ENCODE data around the gene MRE11. TPM values are rescaled to one million over a fixed set of nuclear protein-coding genes. Genes with fewer than 3 reads are reported as not detected.

Gene MRE11
- polyA plus RNA-seq, 1 experiment: 10.3 TPM

DNA sequence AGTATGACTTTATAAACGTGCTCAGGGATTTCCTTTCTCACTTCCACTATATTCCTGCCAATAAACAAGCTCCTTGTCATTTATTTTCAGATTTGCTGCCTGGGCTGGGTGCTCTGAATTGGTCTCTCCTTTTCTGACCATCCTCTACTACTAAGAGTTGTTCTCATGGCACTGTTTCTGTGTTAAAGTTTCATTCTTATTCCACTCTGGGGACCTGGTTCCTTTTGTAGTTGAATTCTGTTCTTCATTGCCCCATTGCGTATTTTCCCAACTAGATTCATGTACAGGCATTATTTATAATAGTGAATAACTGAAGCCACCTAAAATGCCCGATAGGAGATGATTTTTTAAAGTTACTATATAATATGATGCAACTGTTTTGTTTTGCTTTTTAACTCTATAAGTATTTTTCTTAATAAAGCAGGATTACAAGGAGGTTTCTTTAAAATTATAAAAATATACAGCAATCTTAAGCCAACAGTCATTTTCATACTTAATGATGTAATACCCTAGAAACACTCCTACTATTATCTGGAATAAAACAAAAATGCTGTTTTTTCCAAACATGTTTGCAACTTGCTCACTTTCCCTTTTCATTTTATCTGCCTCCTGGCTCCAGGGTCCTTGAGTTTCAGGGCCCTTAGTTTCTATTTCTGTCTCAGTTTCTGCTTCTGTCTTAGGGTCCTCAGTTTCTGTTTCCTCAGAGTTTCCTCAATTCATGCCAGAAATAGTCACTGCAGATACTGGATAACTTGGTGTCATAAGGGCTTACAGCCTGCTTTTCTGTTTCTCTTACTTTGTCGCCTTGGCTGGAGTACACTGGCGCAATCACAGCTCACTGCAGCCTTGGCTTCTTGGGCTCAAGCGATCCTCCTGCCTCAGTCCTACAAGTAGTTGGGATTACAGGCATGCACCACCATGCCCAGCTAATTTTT, 40.3 kb upstream of the MRE11 start:
- no peak overlapping the region for H3K27ac ChIP-seq (ENCODE audit: low read depth, low read length)
- no peaks in the 10 kb centered on the region for H3K9me3 ChIP-seq (ENCODE audit: control insufficient read depth, insufficient read depth, low read length)
- TF ChIP-seq, protein P1, sequence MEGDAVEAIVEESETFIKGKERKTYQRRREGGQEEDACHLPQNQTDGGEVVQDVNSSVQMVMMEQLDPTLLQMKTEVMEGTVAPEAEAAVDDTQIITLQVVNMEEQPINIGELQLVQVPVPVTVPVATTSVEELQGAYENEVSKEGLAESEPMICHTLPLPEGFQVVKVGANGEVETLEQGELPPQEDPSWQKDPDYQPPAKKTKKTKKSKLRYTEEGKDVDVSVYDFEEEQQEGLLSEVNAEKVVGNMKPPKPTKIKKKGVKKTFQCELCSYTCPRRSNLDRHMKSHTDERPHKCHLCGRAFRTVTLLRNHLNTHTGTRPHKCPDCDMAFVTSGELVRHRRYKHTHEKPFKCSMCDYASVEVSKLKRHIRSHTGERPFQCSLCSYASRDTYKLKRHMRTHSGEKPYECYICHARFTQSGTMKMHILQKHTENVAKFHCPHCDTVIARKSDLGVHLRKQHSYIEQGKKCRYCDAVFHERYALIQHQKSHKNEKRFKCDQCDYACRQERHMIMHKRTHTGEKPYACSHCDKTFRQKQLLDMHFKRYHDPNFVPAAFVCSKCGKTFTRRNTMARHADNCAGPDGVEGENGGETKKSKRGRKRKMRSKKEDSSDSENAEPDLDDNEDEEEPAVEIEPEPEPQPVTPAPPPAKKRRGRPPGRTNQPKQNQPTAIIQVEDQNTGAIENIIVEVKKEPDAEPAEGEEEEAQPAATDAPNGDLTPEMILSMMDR (IDR thresholded peaks at IDR 0.05; ENCODE audit: low read depth, low read length): no peak
- ChIA-PET CTCF (interaction anchor here (0.6 to 2.0 kb wide), 6 partner anchors 12 to 1762 kb away, joined by 3 to 9 read pairs (median 4); no protein-coding TSS in a partner anchor), POLR2A (interaction anchor here (0.6 kb wide), 2 partner anchors 12 to 1566 kb away, joined by 3 read pairs; no protein-coding TSS in a partner anchor)
- no peak for DNase-seq (ENCODE audit: low read depth, low spot score)
- no peak overlapping the region for H3K4me3 ChIP-seq (ENCODE audit: low read depth, low read length)
- no peaks in the 10 kb centered on the region for H3K27me3 ChIP-seq (ENCODE audit: control insufficient read depth, insufficient read depth, low read length)

DNA sequence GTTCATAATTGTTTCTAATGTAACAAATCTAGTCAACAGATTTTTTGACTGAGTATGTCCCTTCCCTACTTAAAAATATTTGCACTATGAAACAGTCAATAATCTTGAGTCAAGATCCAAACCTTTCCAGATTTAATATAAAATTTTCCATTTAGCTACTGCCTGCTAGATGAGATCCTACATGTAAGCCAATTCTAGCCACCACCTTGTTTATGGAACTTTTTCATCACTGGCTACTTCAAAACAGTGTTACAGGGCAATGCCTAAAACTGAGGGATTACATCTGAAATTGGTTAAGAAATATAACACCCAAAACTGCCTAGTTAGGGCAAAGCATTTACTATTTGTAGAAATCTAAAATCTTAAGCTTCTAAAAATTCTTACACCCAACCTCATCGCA, 39.6 kb upstream of the MRE11 start:
- H3K9me3 ChIP-seq (ENCODE audit: control insufficient read depth, insufficient read depth, low read length): no peaks in the 10 kb centered on the region
- ChIA-PET POLR2A (no interaction called here), CTCF (interaction anchor here (0.8 to 2.0 kb wide), 6 partner anchors 11 to 435 kb away, joined by 3 to 9 read pairs (median 4); no protein-coding TSS in a partner anchor)
- TF ChIP-seq, protein P1 (IDR thresholded peaks at IDR 0.05; ENCODE audit: low read depth, low read length): no peak
- H3K27me3 ChIP-seq (ENCODE audit: control insufficient read depth, insufficient read depth, low read length): no peaks in the 10 kb centered on the region
- H3K27ac ChIP-seq (ENCODE audit: low read depth, low read length): no peak overlapping the region
- DNase-seq (ENCODE audit: low read depth, low spot score): no peak
- H3K4me3 ChIP-seq (ENCODE audit: low read depth, low read length): no peak overlapping the region

DNA sequence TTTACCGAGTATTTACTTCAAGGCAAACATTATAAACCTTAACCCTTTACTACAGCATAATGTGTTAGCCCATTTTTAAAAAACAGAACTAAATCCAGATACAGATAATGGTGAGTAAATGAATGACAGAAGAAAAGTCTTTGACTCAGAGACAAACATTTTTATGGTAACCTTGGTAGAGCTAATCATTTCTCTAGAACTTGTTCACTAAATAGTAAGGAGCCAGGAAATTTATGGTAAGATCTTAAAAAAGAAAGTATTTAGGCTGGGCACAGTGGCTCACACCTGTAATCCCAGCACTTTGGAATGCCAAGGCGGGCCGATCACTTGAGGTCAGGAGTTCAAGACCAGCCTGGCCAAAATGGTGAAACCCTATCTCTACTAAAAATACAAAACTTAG, 38.6 kb upstream of the MRE11 start:
- CTCF ChIA-PET: interaction anchor here (0.7 to 1.0 kb wide), 4 partner anchors 13 to 503 kb away, joined by 3 read pairs; no protein-coding TSS in a partner anchor
- POLR2A ChIA-PET: no interaction called here

DNA sequence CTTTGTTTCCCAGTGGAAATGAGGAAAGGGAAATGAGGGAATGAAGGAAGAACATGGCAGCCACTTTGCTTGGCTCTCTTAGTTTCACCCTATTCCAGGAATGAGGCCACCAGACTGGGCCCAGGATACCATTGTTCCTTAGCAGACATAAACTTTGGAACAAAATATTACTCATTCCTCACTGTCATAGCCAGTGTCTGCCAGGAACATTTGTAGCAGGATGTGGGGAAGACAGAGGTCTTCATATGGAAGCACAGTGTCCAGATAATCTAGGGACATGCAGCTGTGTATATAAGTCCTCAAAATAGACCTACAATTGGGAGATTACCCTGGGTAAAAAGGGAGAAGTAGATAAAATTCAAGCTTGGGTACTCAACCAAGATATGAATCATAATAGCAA, 34.9 kb upstream of the MRE11 start:
- TF ChIP-seq, protein P1 (IDR thresholded peaks at IDR 0.05; ENCODE audit: low read depth, low read length): no peak
- no peak for DNase-seq (ENCODE audit: low read depth, low spot score)
- Histone ChIP-seq H3K27me3 (ENCODE audit: control insufficient read depth, insufficient read depth, low read length) (no peaks in the 10 kb centered on the region), H3K4me3 (ENCODE audit: low read depth, low read length) (no peak overlapping the region), H3K9me3 (ENCODE audit: control insufficient read depth, insufficient read depth, low read length) (no peaks in the 10 kb centered on the region), H3K27ac (ENCODE audit: low read depth, low read length) (no peak overlapping the region)
- POLR2A ChIA-PET: no interaction called here
- CTCF ChIA-PET: interaction anchor here (1.6 kb wide), 1 partner anchor 9 kb away, joined by 4 read pairs; no protein-coding TSS in a partner anchor

More for the DNA sequence above, 38.6 kb upstream of the MRE11 start:
- no peak for DNase-seq (ENCODE audit: low read depth, low spot score)
- TF ChIP-seq, protein P1 (IDR thresholded peaks at IDR 0.05; ENCODE audit: low read depth, low read length): no peak
- H3K4me3 ChIP-seq (ENCODE audit: low read depth, low read length): no peak overlapping the region
- no peak overlapping the region for H3K27ac ChIP-seq (ENCODE audit: low read depth, low read length)
- no peaks in the 10 kb centered on the region for H3K27me3 ChIP-seq (ENCODE audit: control insufficient read depth, insufficient read depth, low read length)
- no peaks in the 10 kb centered on the region for H3K9me3 ChIP-seq (ENCODE audit: control insufficient read depth, insufficient read depth, low read length)

Measured in AG04450 (cell line).